ENCODE measurements around the gene LPCAT1.

Gene LPCAT1

DNA sequence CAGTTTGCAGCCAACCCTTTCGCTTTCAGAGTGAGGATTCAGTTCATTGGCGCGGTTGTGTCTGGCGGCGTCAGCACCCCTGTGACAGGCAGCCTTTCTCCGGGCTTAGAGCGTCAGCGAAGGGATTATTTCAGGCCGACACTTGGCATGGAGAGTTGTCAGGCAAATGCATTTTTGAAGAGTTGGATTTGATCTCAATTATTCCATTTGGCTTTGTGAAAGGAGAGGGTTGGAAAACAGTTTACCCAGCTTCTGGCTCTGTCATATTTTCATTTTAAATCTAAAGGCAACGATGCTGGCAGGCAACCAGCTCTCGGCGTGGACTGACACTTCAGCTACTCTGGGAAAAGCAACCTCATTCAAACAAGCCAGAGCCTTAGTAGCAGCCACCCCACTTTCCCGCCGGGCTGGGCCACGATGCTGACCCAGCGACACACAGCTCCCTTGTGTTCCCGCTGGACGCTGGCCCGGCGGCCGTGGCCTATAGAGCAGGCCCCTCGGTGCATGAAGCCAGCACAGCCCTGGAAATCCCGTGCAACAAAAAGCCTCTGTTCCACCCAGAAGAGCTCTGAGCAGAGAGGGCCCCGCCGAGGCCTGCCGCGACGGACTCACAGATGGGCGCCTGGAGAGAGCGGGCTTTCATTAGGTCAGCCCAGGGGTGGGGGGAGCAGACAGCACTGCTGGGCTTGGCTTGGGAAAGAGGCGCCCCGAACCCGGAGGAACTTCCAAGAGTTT, 28.9 kb upstream of the LPCAT1 start:
- peak overlapping the region in 1 of 2 donors; percentile 3 for H3K27ac ChIP-seq
- peak overlapping the region; percentile 53 for H3K4me3 ChIP-seq
- TF ChIP-seq, protein P1, sequence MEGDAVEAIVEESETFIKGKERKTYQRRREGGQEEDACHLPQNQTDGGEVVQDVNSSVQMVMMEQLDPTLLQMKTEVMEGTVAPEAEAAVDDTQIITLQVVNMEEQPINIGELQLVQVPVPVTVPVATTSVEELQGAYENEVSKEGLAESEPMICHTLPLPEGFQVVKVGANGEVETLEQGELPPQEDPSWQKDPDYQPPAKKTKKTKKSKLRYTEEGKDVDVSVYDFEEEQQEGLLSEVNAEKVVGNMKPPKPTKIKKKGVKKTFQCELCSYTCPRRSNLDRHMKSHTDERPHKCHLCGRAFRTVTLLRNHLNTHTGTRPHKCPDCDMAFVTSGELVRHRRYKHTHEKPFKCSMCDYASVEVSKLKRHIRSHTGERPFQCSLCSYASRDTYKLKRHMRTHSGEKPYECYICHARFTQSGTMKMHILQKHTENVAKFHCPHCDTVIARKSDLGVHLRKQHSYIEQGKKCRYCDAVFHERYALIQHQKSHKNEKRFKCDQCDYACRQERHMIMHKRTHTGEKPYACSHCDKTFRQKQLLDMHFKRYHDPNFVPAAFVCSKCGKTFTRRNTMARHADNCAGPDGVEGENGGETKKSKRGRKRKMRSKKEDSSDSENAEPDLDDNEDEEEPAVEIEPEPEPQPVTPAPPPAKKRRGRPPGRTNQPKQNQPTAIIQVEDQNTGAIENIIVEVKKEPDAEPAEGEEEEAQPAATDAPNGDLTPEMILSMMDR (IDR thresholded peaks at IDR 0.05), result no peak
- peak; percentile 69 for DNase-seq (ENCODE audit: low spot score)

GRCh38 chr5:1551426-1552301, 27.9 kb upstream of the LPCAT1 start:
- DNase-seq (ENCODE audit: low spot score), result peak; percentile 45
- Histone ChIP-seq H3K4me3 (no peak overlapping the region), H3K27ac (no peak overlapping the region)
- TF ChIP-seq, protein P1 (IDR thresholded peaks at IDR 0.05), result no peak

GRCh38 chr5:1550287-1551076, 26.7 kb upstream of the LPCAT1 start:
- TF ChIP-seq, protein P1 (IDR thresholded peaks at IDR 0.05), result no peak
- Histone ChIP-seq H3K4me3 (no peak overlapping the region), H3K27ac (no peak overlapping the region)
- DNase-seq (ENCODE audit: low spot score), result peak; percentile 49

GRCh38 chr5:1549475-1550030, 25.8 kb upstream of the LPCAT1 start:
- H3K4me3 ChIP-seq, result no peak overlapping the region
- peak; percentile 36 for DNase-seq (ENCODE audit: low spot score)
- TF ChIP-seq, protein P1 (IDR thresholded peaks at IDR 0.05), result no peak
- no peak overlapping the region for H3K27ac ChIP-seq

GRCh38 chr5:1548702-1549474, 25.1 kb upstream of the LPCAT1 start:
- no peak overlapping the region for H3K27ac ChIP-seq
- TF ChIP-seq, protein P1 (IDR thresholded peaks at IDR 0.05), result no peak
- DNase-seq (ENCODE audit: low spot score), result peak; percentile 53
- no peak overlapping the region for H3K4me3 ChIP-seq

- H3K27ac ChIP-seq, result no peak overlapping the region
- TF ChIP-seq, protein P1 (IDR thresholded peaks at IDR 0.05), result no peak
- DNase-seq (ENCODE audit: low spot score), result no peak
These were observed 23.9 kb upstream of the LPCAT1 start for GRCh38 chr5:1547655-1548054.

More at GRCh38 chr5:1547655-1548054, 23.9 kb upstream of the LPCAT1 start:
- no peak overlapping the region for H3K4me3 ChIP-seq

Data from coronary artery (tissue), 2 donors.